DMS153 treated with DMSO at 0.1 percent for 48 hours (cell line): ENCODE results near the gene TIAM2.
"Not testable (repeated sequence)": the region's sequence is repeated elsewhere in the genome, so short reads cannot be mapped to it uniquely, and the experiment has no call there.

Source experiments
- DNase-seq: peaks from one replicate; lab custom pipeline; 2025; ENCODE audit not compliant: unreplicated experiment; lab: John Stamatoyannopoulos, UW

Gene TIAM2

GRCh38 chr6:155252581-155252980 is 257.5 kb downstream of the TIAM2 start:
- no peak for DNase-seq

GRCh38 chr6:155253337-155253736 is 258.2 kb downstream of the TIAM2 start:
- DNase-seq: no peak

- no peak for DNase-seq
These were observed 259.0 kb downstream of the TIAM2 start for GRCh38 chr6:155254139-155254538.

- no peak for DNase-seq
These were observed 261.1 kb downstream of the TIAM2 start for GRCh38 chr6:155256122-155256795.

- no peak for DNase-seq
These were observed 262.7 kb downstream of the TIAM2 start for GRCh38 chr6:155257796-155258195.

GRCh38 chr6:155259204-155259603 is 264.1 kb downstream of the TIAM2 start:
- no peak for DNase-seq

GRCh38 chr6:155259897-155260296 is 264.8 kb downstream of the TIAM2 start:
- no peak for DNase-seq

GRCh38 chr6:155260686-155261085 is 265.6 kb downstream of the TIAM2 start:
- no peak for DNase-seq

- no peak for DNase-seq
These were observed 266.2 kb downstream of the TIAM2 start for GRCh38 chr6:155261111-155261900.

- DNase-seq: no peak
These were observed 267.5 kb downstream of the TIAM2 start for GRCh38 chr6:155262655-155263054.

GRCh38 chr6:155263373-155264063 is 268.4 kb downstream of the TIAM2 start, which contains the start of gene CLDN20:
CLDN20 (plus strand) TSS chr6:155264013; CDS start chr6:155275720, 11,707 bp downstream.
- DNase-seq: no peak

- DNase-seq: no peak
These were observed 269.7 kb downstream of the TIAM2 start for GRCh38 chr6:155264693-155265320.

- no peak for DNase-seq
These were observed 270.9 kb downstream of the TIAM2 start for GRCh38 chr6:155265843-155266535.

- no peak for DNase-seq
These were observed 272.3 kb downstream of the TIAM2 start for GRCh38 chr6:155267411-155267810.

- DNase-seq: not testable (repeated sequence)
These were observed 273.2 kb downstream of the TIAM2 start for GRCh38 chr6:155268088-155268867.

- no peak for DNase-seq
These were observed 274.6 kb downstream of the TIAM2 start for GRCh38 chr6:155269765-155270164.

GRCh38 chr6:155270561-155271091 is 275.5 kb downstream of the TIAM2 start:
- DNase-seq: no peak

- no peak for DNase-seq
These were observed 276.0 kb downstream of the TIAM2 start for GRCh38 chr6:155271145-155271544.

GRCh38 chr6:155272353-155273232 is 277.5 kb downstream of the TIAM2 start:
- no peak for DNase-seq
